ENCODE measurements around the gene DMD.
"Not testable (repeated sequence)": the region's sequence is repeated elsewhere in the genome, so short reads cannot be mapped to it uniquely, and the experiment has no call there.

The DMD gene

GRCh38 chrX:32868524-32868895 is 342.8 kb downstream of the DMD start:
- in situ Hi-C loops (cut with HindIII; ENCODE audit: low sequenced_read_pairs) = no loop called here

- in situ Hi-C loops (cut with HindIII; ENCODE audit: low sequenced_read_pairs) = no loop called here
These were observed 343.4 kb downstream of the DMD start for GRCh38 chrX:32867781-32868523.

GRCh38 chrX:32852203-32852602 is 359.1 kb downstream of the DMD start:
- in situ Hi-C loops (cut with HindIII; ENCODE audit: low sequenced_read_pairs) = no loop called here

- in situ Hi-C loops (cut with HindIII; ENCODE audit: low sequenced_read_pairs) = no loop called here
These were observed 359.8 kb downstream of the DMD start for GRCh38 chrX:32851556-32851955.

- in situ Hi-C loops (cut with HindIII; ENCODE audit: low sequenced_read_pairs) = no loop called here
These were observed 363.4 kb downstream of the DMD start for GRCh38 chrX:32847921-32848320.

GRCh38 chrX:32842053-32842452 is 369.3 kb downstream of the DMD start:
- in situ Hi-C loops (cut with HindIII; ENCODE audit: low sequenced_read_pairs) = no loop called here

GRCh38 chrX:32839781-32840180 is 371.6 kb downstream of the DMD start:
- in situ Hi-C loops (cut with HindIII; ENCODE audit: low sequenced_read_pairs) = no loop called here

GRCh38 chrX:32825009-32825408 is 386.3 kb downstream of the DMD start:
- in situ Hi-C loops (cut with HindIII; ENCODE audit: low sequenced_read_pairs) = no loop called here

GRCh38 chrX:32804034-32804433 is 407.3 kb downstream of the DMD start:
- in situ Hi-C loops (cut with HindIII; ENCODE audit: low sequenced_read_pairs) = no loop called here

GRCh38 chrX:32798990-32799389 is 412.4 kb downstream of the DMD start:
- in situ Hi-C loops (cut with HindIII; ENCODE audit: low sequenced_read_pairs) = no loop called here

- in situ Hi-C loops (cut with HindIII; ENCODE audit: low sequenced_read_pairs) = no loop called here
These were observed 422.4 kb downstream of the DMD start for GRCh38 chrX:32788936-32789335.

- in situ Hi-C loops (cut with HindIII; ENCODE audit: low sequenced_read_pairs) = no loop called here
These were observed 431.2 kb downstream of the DMD start for GRCh38 chrX:32780109-32780508.

- in situ Hi-C loops (cut with HindIII; ENCODE audit: low sequenced_read_pairs) = no loop called here
These were observed 432.4 kb downstream of the DMD start for GRCh38 chrX:32778965-32779364.

- in situ Hi-C loops (cut with HindIII; ENCODE audit: low sequenced_read_pairs) = no loop called here
These were observed 436.4 kb downstream of the DMD start for GRCh38 chrX:32774966-32775365.

- in situ Hi-C loops (cut with HindIII; ENCODE audit: low sequenced_read_pairs) = no loop called here
These were observed 462.3 kb downstream of the DMD start for GRCh38 chrX:32749070-32749469.

- in situ Hi-C loops (cut with HindIII; ENCODE audit: low sequenced_read_pairs) = no loop called here
These were observed 466.0 kb downstream of the DMD start for GRCh38 chrX:32745323-32745722.

- in situ Hi-C loops (cut with HindIII; ENCODE audit: low sequenced_read_pairs) = no loop called here
These were observed 466.4 kb downstream of the DMD start for GRCh38 chrX:32744921-32745320.

- in situ Hi-C loops (cut with HindIII; ENCODE audit: low sequenced_read_pairs) = no loop called here
These were observed 469.4 kb downstream of the DMD start for GRCh38 chrX:32741910-32742309.

- in situ Hi-C loops (cut with HindIII; ENCODE audit: low sequenced_read_pairs) = no loop called here
These were observed 502.8 kb downstream of the DMD start for GRCh38 chrX:32708542-32708941.

- in situ Hi-C loops (cut with HindIII; ENCODE audit: low sequenced_read_pairs) = not testable (repeated sequence)
These were observed 506.0 kb downstream of the DMD start for GRCh38 chrX:32705385-32705784.

- in situ Hi-C loops (cut with HindIII; ENCODE audit: low sequenced_read_pairs) = no loop called here
These were observed 524.0 kb downstream of the DMD start for GRCh38 chrX:32687379-32687778.

GRCh38 chrX:32678487-32678886 is 532.9 kb downstream of the DMD start:
- in situ Hi-C loops (cut with HindIII; ENCODE audit: low sequenced_read_pairs) = no loop called here

- in situ Hi-C loops (cut with HindIII; ENCODE audit: low sequenced_read_pairs) = no loop called here
These were observed 538.2 kb downstream of the DMD start for GRCh38 chrX:32673193-32673592.

All from DLD1 (cell line).